K562 (cell line): Measurements from ENCODE around the gene FUT8. TPM values are rescaled to one million over a fixed set of nuclear protein-coding genes. Genes with fewer than 3 reads are reported as not detected.
A peak's percentile ranks its signal among the peaks of the same experiment; 100 is the strongest.

Experiments used
- ATAC-seq: fragments of 200-7000 bp; cut with Tn5 transposase; 3 replicates; pipeline ENCODE4 v1.9.1; 2020; ENCODE audit warnings: moderate library complexity
- BruUV-seq: library from RNA; stranded (reverse); fragments of 400-500 nt; replicated peaks from 2 replicates; lab custom pipeline; 2021; lab: Mats Ljungman, UMichigan
- CTCF ChIA-PET: fragments of 300-600 bp; formaldehyde crosslinking; extraction: SDS; loops from one replicate; lab custom pipeline; 2021; ENCODE audit warnings: low intra/inter-chr PET ratio; lab: Yijun Ruan, JAX
- POLR2A ChIA-PET: fragments of 300-600, 350-650 bp; sonication (Branson Sonifier 250); formaldehyde crosslinking; extraction: SDS; loops from one replicate; lab custom pipeline; 2021; ENCODE audit warnings: antibody characterized with exemption, inconsistent platforms; lab: Yijun Ruan, JAX
- DNase-seq, 4 experiments: peaks; one replicate each; pipeline versions ENCODE4 v3.0.0 to v3.0.0-alpha.2; 2011 to 2018; ENCODE audit warnings: low spot score in 3 of 4, mixed read lengths in 3 of 4; ENCODE audit errors: extremely low read depth in 1 of 4
- FAIRE-seq: peaks from 2 replicates; lab custom pipeline; 2011; peaks lifted over from hg19 to GRCh38; lab: Jason Lieb, UNC
- H2AFZ ChIP-seq: 2 replicates; pipeline ENCODE4 v1.6.0; 2011; ENCODE audit warnings: low read depth, low read length, control low read depth, inconsistent platforms
- H3K27ac ChIP-seq: fragments of 200-600 bp; 3 replicates; pipeline ENCODE4 v1.8.0; 2011; ENCODE audit warnings: low read depth, mild to moderate bottlenecking, control low read depth, inconsistent platforms, low read length, moderate library complexity, mixed read lengths; ENCODE audit errors: extremely low read depth
- H3K27me3 ChIP-seq, 2 experiments: fragments of 300-600 bp in 1 of 2; 2 replicates in 1 of 2; 3 replicates in 1 of 2; pipeline versions ENCODE4 v1.6.0 to v1.8.0; 2011; ENCODE audit warnings: inconsistent platforms in 2 of 2, low read length in 2 of 2, mild to moderate bottlenecking in 1 of 2, mixed read lengths in 1 of 2, moderate library complexity in 1 of 2; ENCODE audit not compliant: control insufficient read depth in 2 of 2, insufficient read depth in 2 of 2
- H3K36me3 ChIP-seq: fragments of 300-600 bp; 3 replicates; pipeline ENCODE4 v1.8.0; 2011; ENCODE audit warnings: mild to moderate bottlenecking, low read length, inconsistent platforms; ENCODE audit not compliant: control insufficient read depth, insufficient read depth
- H3K4me1 ChIP-seq, 2 experiments: fragments of 200-600 bp in 1 of 2; replicated peaks in 1 of 2; 2 replicates in 1 of 2; 3 replicates in 1 of 2; pipeline versions ENCODE4 v1.5.1 to v1.8.0; 2011; ENCODE audit warnings: inconsistent platforms in 2 of 2, low read length in 2 of 2, mild to moderate bottlenecking in 1 of 2, mixed read lengths in 1 of 2, moderate library complexity in 1 of 2; ENCODE audit not compliant: control insufficient read depth in 2 of 2, insufficient read depth in 2 of 2
- H3K4me2 ChIP-seq: 2 replicates; pipeline ENCODE4 v1.6.1; 2011; ENCODE audit warnings: low read length, control low read depth, inconsistent platforms, mixed read lengths; ENCODE audit not compliant: insufficient read depth
- H3K4me3 ChIP-seq: fragments of 200-600 bp; sonication (generic), shearing (Covaris generic); 2 replicates; pipeline ENCODE4 v1.5.1; 2016; ENCODE audit warnings: control low read depth, inconsistent platforms
- H3K79me2 ChIP-seq: fragments of 200-600 bp; 3 replicates; pipeline ENCODE4 v1.8.0; 2011; ENCODE audit warnings: low read length, inconsistent platforms; ENCODE audit not compliant: control insufficient read depth, insufficient read depth
- H3K9ac ChIP-seq, 2 experiments: 2 replicates each; pipeline versions ENCODE4 v1.6.0 to v1.6.1; 2011; ENCODE audit warnings: low read depth in 2 of 2, low read length in 2 of 2, control low read depth in 1 of 2, inconsistent platforms in 1 of 2, mild to moderate bottlenecking in 1 of 2, mixed read lengths in 1 of 2; ENCODE audit not compliant: insufficient read depth in 1 of 2
- H3K9me1 ChIP-seq: one replicate; pipeline ENCODE4 v1.6.0; 2011; ENCODE audit warnings: inconsistent platforms, mild to moderate bottlenecking, low read length, moderate library complexity; ENCODE audit not compliant: control insufficient read depth, insufficient read depth
- H3K9me3 ChIP-seq: replicated peaks from 2 replicates; pipeline ENCODE4 v1.5.1; 2011; ENCODE audit warnings: low read depth, low read length, inconsistent platforms; ENCODE audit not compliant: control insufficient read depth, insufficient read depth
- H4K20me1 ChIP-seq: replicated peaks from 2 replicates; pipeline ENCODE4 v1.6.1; 2011; ENCODE audit warnings: low read length, inconsistent platforms, mixed read lengths; ENCODE audit not compliant: control insufficient read depth, insufficient read depth
- HDAC2 ChIP-seq: fragments of 450-650 bp; IDR thresholded peaks from 2 replicates; pipeline ENCODE4 v1.6.1; 2016; ENCODE audit warnings: mild to moderate bottlenecking
- ILK ChIP-seq: fragments of 450-650 bp; IDR thresholded peaks from 2 replicates; pipeline ENCODE4 v1.6.1; 2016; ENCODE audit warnings: missing genetic modification characterization, low read depth, mild to moderate bottlenecking, missing compliant biosample characterization, moderate library complexity, borderline replicate concordance
- NFATC3 ChIP-seq: fragments of 450-650 bp; IDR thresholded peaks from 2 replicates; pipeline ENCODE4 v1.6.1; 2017; ENCODE audit warnings: mild to moderate bottlenecking
- PATZ1 ChIP-seq: fragments of 250-450 bp; sonication (Bioruptor Pico); IDR thresholded peaks from 2 replicates; pipeline ENCODE4 v1.5.0; 2020; ENCODE audit warnings: mild to moderate bottlenecking, borderline replicate concordance
- SMC3 ChIP-seq: conservative IDR thresholded peaks from 2 replicates; pipeline ENCODE4 v1.6.1; 2011; ENCODE audit warnings: low read depth, low read length, improper control_type of control experiment; ENCODE audit not compliant: insufficient read depth
- STAG1 ChIP-seq: sonication (generic); formaldehyde crosslinking; IDR thresholded peaks from 2 replicates; pipeline ENCODE4 v1.5.0; 2020; ENCODE audit warnings: missing genetic modification reagents, borderline replicate concordance
- STAT5B ChIP-seq: fragments of 250-450 bp; sonication (Bioruptor Pico); IDR thresholded peaks from 2 replicates; pipeline ENCODE4 v1.8.0; 2021; ENCODE audit warnings: mild to moderate bottlenecking, inconsistent platforms
- TEAD4 ChIP-seq, 2 experiments: sonication (generic) in 1 of 2; formaldehyde crosslinking in 1 of 2; IDR thresholded peaks; 2 replicates each; pipeline versions ENCODE4 v1.6.1 to v1.8.0; 2012 to 2022; ENCODE audit warnings: borderline replicate concordance in 1 of 2, inconsistent platforms in 1 of 2, low read length in 1 of 2, mild to moderate bottlenecking in 1 of 2, missing genetic modification reagents in 1 of 2
- ZNF280B ChIP-seq: fragments of 250-450 bp; sonication (Bioruptor Pico); IDR thresholded peaks from 2 replicates; pipeline ENCODE4 v1.5.1; 2021; ENCODE audit warnings: mild to moderate bottlenecking
- ZNF318 ChIP-seq, 2 experiments: fragments of 450-650 bp; IDR thresholded peaks; 2 replicates each; pipeline ENCODE4 v1.6.1; 2016; ENCODE audit warnings: mild to moderate bottlenecking in 2 of 2, borderline replicate concordance in 1 of 2, low read depth in 1 of 2, moderate library complexity in 1 of 2
- in situ Hi-C: fragments of 300-500 bp; cut with MboI; formaldehyde crosslinking; loops from 4 replicates; pipeline ENCODE4 v1.15.0; 2018; ENCODE audit warnings: inconsistent platforms, mixed read lengths
- intact Hi-C: fragments of 100-400 bp; cut with micrococcal nuclease; formaldehyde crosslinking; loops from 2 replicates; pipeline ENCODE4 v1.14.2; 2022
- polyA plus RNA-seq, 8 experiments: library from polyadenylated mRNA; depleted of rRNA in 4 of 8; stranded (reverse) in 5 of 8; unstranded in 3 of 8; fragments of >200 nt; fragmentation: Nextera tagmentation in 2 of 8; fragmentation: Illumina TruSeq in 1 of 8; extraction: Ambion mirVana in 2 of 8; extraction: Trizol in 1 of 8; gene quantifications; 2 replicates each; pipeline versions ENCODE4 v1.2.1 to v1.2.3, GENCODE V29; 2011 to 2014; ENCODE audit warnings: inconsistent platforms in 1 of 8, missing spikeins in 1 of 8
- total RNA-seq, 7 experiments: library from RNA; depleted of rRNA in 6 of 7; stranded (reverse); fragments of >200 nt in 6 of 7; fragmentation: Illumina TruSeq in 2 of 7; extraction: Trizol in 2 of 7; gene quantifications; 2 replicates each; pipeline versions ENCODE4 v1.2.1 to v1.2.3, GENCODE V29; 2011 to 2021; ENCODE audit warnings: low replicate concordance in 1 of 7

The FUT8 gene
- total and polyA plus RNA-seq, 9 of the 15 experiments (the other 6 are each of a cell fraction or from before 2014, with no cell fraction given) = 4.1 to 15.2 (median 7.8) TPM

GRCh38 chr14:65501328-65501727, 88.8 kb downstream of the FUT8 start:
- no TSS peak for BruUV-seq
- Histone ChIP-seq H3K9me1 (no peaks in the 10 kb centered on the region), H3K36me3 (no peaks in the 10 kb centered on the region), H3K4me3 (no peak overlapping the region), H3K9ac (no peak overlapping the region), H3K9me3 (0 out of 2 replicates have a peak, but pooled peaks cover 4% of the 10 kb centered on the region), H3K4me2 (no peak overlapping the region), H3K79me2 (no peaks in the 10 kb centered on the region), H3K4me1 (no peaks in the 10 kb centered on the region), H3K27me3 (no peaks in the 10 kb centered on the region), H4K20me1 (no peaks in the 10 kb centered on the region), H3K27ac (no peak overlapping the region), H2AFZ (no peak overlapping the region)
- intact Hi-C loops (no loop called here), in situ Hi-C loops (no loop called here)
- ChIA-PET CTCF (interaction anchor here (0.6 kb wide), 1 partner anchor 24 kb away, joined by 4 read pairs; no protein-coding TSS in a partner anchor), POLR2A (interaction anchor here (0.6 to 0.7 kb wide), 2 partner anchors 16 to 544 kb away, joined by 3 read pairs; no protein-coding TSS in a partner anchor)
- DNase-seq (no peak), ATAC-seq (peak; percentile 59), FAIRE-seq (no peak)
- TF ChIP-seq TEAD4 (IDR thresholded peaks at IDR 0.05; ENCODE audit: low read length) (no peak), TEAD4 (CRISPR knock-in tag; IDR thresholded peaks at IDR 0.05; ENCODE audit: borderline replicate concordance) (no peak), ILK (tag) (no peak), SMC3 (no peak), ZNF318 (IDR thresholded peaks at IDR 0.05; ENCODE audit: borderline replicate concordance in 1 of 2, low read depth in 1 of 2) (no peak), STAG1 (CRISPR knock-in tag) (no peak), STAT5B (CRISPR knock-in tag) (no peak), PATZ1 (CRISPR knock-in tag) (no peak), HDAC2 (no peak), NFATC3 (no peak), ZNF280B (no peak)
